A549 (cell line): Measurements from ENCODE around the gene TBX2. TPM values are rescaled to one million over a fixed set of nuclear protein-coding genes. Genes with fewer than 3 reads are reported as not detected.
A peak's percentile ranks its signal among the peaks of the same experiment; 100 is the strongest.

Experiments
- ATAC-seq, 2 experiments: fragments of 200-7000 bp in 1 of 2; fragments of >200 bp in 1 of 2; cut with Nextera tagmentation in 1 of 2; cut with Tn5 transposase in 1 of 2; 3 replicates each; pipeline versions ENCODE4 v1.8.0 to v1.9.1; 2018 to 2020; ENCODE audit warnings: mild to moderate bottlenecking in 1 of 2, moderate library complexity in 1 of 2
- CTCF ChIA-PET: fragments of 300-600 bp; sonication (Branson Sonifier 250); formaldehyde crosslinking; extraction: SDS; loops from one replicate; lab custom pipeline; 2021; ENCODE audit warnings: antibody characterized with exemption, inconsistent platforms; lab: Yijun Ruan, JAX
- POLR2A ChIA-PET: fragments of 350-600 bp; formaldehyde crosslinking; extraction: SDS; loops from one replicate; lab custom pipeline; 2021; ENCODE audit warnings: antibody characterized with exemption, inconsistent platforms; lab: Yijun Ruan, JAX
- DNase-seq, 2 experiments: peaks; one replicate each; pipeline versions ENCODE4 v3.0.0 to v3.0.0-alpha.2; 2011 to 2016; ENCODE audit warnings: low read depth in 1 of 2, low spot score in 1 of 2
- FAIRE-seq: peaks from 2 replicates; lab custom pipeline; 2011; peaks lifted over from hg19 to GRCh38; lab: Jason Lieb, UNC
- H3K27ac ChIP-seq, 2 experiments: fragments of >200 bp; sonication (Bioruptor Twin); formaldehyde crosslinking; 3 replicates each; pipeline ENCODE4 v1.5.1; 2016 to 2017
- H3K4me1 ChIP-seq: fragments of >200 bp; sonication (Bioruptor Twin); formaldehyde crosslinking; 3 replicates; pipeline ENCODE4 v1.6.1; 2016
- H3K4me2 ChIP-seq: fragments of >200 bp; sonication (Bioruptor Twin); formaldehyde crosslinking; 3 replicates; pipeline ENCODE4 v1.6.1; 2016
- H3K4me3 ChIP-seq: fragments of >200 bp; sonication (Bioruptor Twin); formaldehyde crosslinking; 3 replicates; pipeline ENCODE4 v1.5.1; 2016
- H3K9me3 ChIP-seq: fragments of >200 bp; sonication (Bioruptor Twin); formaldehyde crosslinking; 3 replicates; pipeline ENCODE4 v1.6.1; 2016
- ATOH8 ChIP-seq: fragments of 250-450 bp; sonication (Bioruptor Pico); IDR thresholded peaks from 2 replicates; pipeline ENCODE4 v1.5.0; 2020; ENCODE audit warnings: low read depth, mild to moderate bottlenecking, moderate library complexity
- CBX2 ChIP-seq: fragments of 200-600 bp; sonication (generic); IDR thresholded peaks from 2 replicates; pipeline ENCODE4 v1.6.1; 2016; ENCODE audit warnings: low read depth, mild to moderate bottlenecking, borderline replicate concordance
- CEBPB ChIP-seq, 2 experiments: fragments of >200 bp in 1 of 2; sonication (Bioruptor Twin) in 1 of 2; formaldehyde crosslinking in 1 of 2; IDR thresholded peaks; 2 replicates each; pipeline ENCODE4 v1.6.1; 2012 to 2016
- CTCF ChIP-seq: fragments of >200 bp; sonication (Bioruptor Twin); formaldehyde crosslinking; IDR thresholded peaks from 3 replicates; pipeline ENCODE4 v1.5.1; 2016
- EHMT2 ChIP-seq: fragments of 200-600 bp; sonication (generic); IDR thresholded peaks from 2 replicates; pipeline ENCODE4 v1.6.1; 2016; ENCODE audit warnings: antibody characterized with exemption, low read depth, mild to moderate bottlenecking, moderate library complexity
- EP300 ChIP-seq, 2 experiments: fragments of >200 bp; sonication (Bioruptor Twin); formaldehyde crosslinking; IDR thresholded peaks; 2 replicates in 1 of 2; 3 replicates in 1 of 2; pipeline ENCODE4 v1.6.1; 2016 to 2017
- HOXB5 ChIP-seq: fragments of 250-450 bp; sonication (Bioruptor Pico); IDR thresholded peaks from 2 replicates; pipeline ENCODE4 v1.5.0; 2020; ENCODE audit warnings: mild to moderate bottlenecking, moderate library complexity
- KDM1A ChIP-seq: fragments of 200-600 bp; sonication (generic); IDR thresholded peaks from 2 replicates; pipeline ENCODE4 v1.6.1; 2016; ENCODE audit warnings: low read depth, mild to moderate bottlenecking
- MAZ ChIP-seq: fragments of 150-350 bp; IDR thresholded peaks from 2 replicates; pipeline ENCODE4 v1.6.1; 2014; ENCODE audit warnings: antibody characterized with exemption, low read depth, low read length, borderline replicate concordance
- NPAS2 ChIP-seq: fragments of 250-450 bp; sonication (Bioruptor Pico); IDR thresholded peaks from 2 replicates; pipeline ENCODE4 v1.8.0; 2022; ENCODE audit warnings: mild to moderate bottlenecking, moderate library complexity, borderline replicate concordance
- PHF8 ChIP-seq: fragments of 200-600 bp; sonication (generic); IDR thresholded peaks from 2 replicates; pipeline ENCODE4 v1.6.1; 2016; ENCODE audit warnings: low read depth, mild to moderate bottlenecking, antibody characterized with exemption, moderate library complexity, borderline replicate concordance
- POLR2A ChIP-seq: IDR thresholded peaks from 2 replicates; pipeline ENCODE4 v1.6.1; 2012; ENCODE audit warnings: mild to moderate bottlenecking, low read length
- POLR2AphosphoS2 ChIP-seq: conservative IDR thresholded peaks from 2 replicates; pipeline ENCODE4 v1.6.1; 2012; ENCODE audit warnings: low read length, improper control_type of control experiment, inconsistent platforms
- RAD21 ChIP-seq, 2 experiments: fragments of >200 bp in 1 of 2; sonication (Bioruptor Twin) in 1 of 2; formaldehyde crosslinking in 1 of 2; IDR thresholded peaks in 1 of 2; conservative IDR thresholded peaks in 1 of 2; 2 replicates in 1 of 2; 3 replicates in 1 of 2; pipeline ENCODE4 v1.6.1; 2012 to 2018; ENCODE audit warnings: inconsistent platforms in 1 of 2
- RCOR1 ChIP-seq: fragments of 150-350 bp; IDR thresholded peaks from 2 replicates; pipeline ENCODE4 v1.6.1; 2014; ENCODE audit warnings: antibody characterized with exemption, low read length, low read depth
- RNF2 ChIP-seq: fragments of 200-600 bp; sonication (generic); IDR thresholded peaks from 2 replicates; pipeline ENCODE4 v1.6.1; 2016; ENCODE audit warnings: low read depth, mild to moderate bottlenecking, antibody characterized with exemption, moderate library complexity, borderline replicate concordance
- SMC3 ChIP-seq: fragments of >200 bp; sonication (Bioruptor Twin); formaldehyde crosslinking; IDR thresholded peaks from 3 replicates; pipeline ENCODE4 v1.6.1; 2018; ENCODE audit warnings: inconsistent platforms
- TFCP2L1 ChIP-seq: fragments of 250-450 bp; sonication (Bioruptor Pico); IDR thresholded peaks from 2 replicates; pipeline ENCODE4 v1.5.0; 2021; ENCODE audit warnings: mild to moderate bottlenecking
- TP53 ChIP-seq: fragments of 250-450 bp; sonication (Bioruptor Pico); IDR thresholded peaks from 2 replicates; pipeline ENCODE4 v1.5.0; 2021; ENCODE audit warnings: mild to moderate bottlenecking, moderate library complexity
- ZC3H11A ChIP-seq: fragments of 450-650 bp; IDR thresholded peaks from 2 replicates; pipeline ENCODE4 v1.6.1; 2014; ENCODE audit warnings: antibody characterized with exemption, mild to moderate bottlenecking
- ZNF302 ChIP-seq: fragments of 250-450 bp; sonication (Bioruptor Pico); IDR thresholded peaks from 2 replicates; pipeline ENCODE4 v1.9.0; 2021; ENCODE audit warnings: inconsistent platforms, mild to moderate bottlenecking, moderate library complexity
- ZSCAN20 ChIP-seq: fragments of 250-450 bp; sonication (Bioruptor Pico); IDR thresholded peaks from 2 replicates; pipeline ENCODE4 v1.8.0; 2022; ENCODE audit warnings: mild to moderate bottlenecking, moderate library complexity
- WGBS: methylation state at CpG from one replicate; pipeline ENCODE4 v1.1.6; 2017; ENCODE audit errors: missing lambda C conversion rate; 5-methylcytosine and 5-hydroxymethylcytosine counted together
- polyA plus RNA-seq, 4 experiments: library from polyadenylated mRNA; depleted of rRNA in 3 of 4; stranded (reverse); fragments of >200 nt; fragmentation: RNase III in 1 of 4; extraction: RNeasy Plus Mini Kit Qiagen cat#74134 plus additional on column Dnase treatment in 1 of 4; gene quantifications; 2 replicates in 3 of 4; 3 replicates in 1 of 4; pipeline ENCODE4 v1.2.3, GENCODE V29; 2011 to 2017

TBX2 gene
- polyA plus RNA-seq, 2 of the 4 experiments (the other 2 are of a cell fraction): 0.71 to 2.3 TPM

DNA sequence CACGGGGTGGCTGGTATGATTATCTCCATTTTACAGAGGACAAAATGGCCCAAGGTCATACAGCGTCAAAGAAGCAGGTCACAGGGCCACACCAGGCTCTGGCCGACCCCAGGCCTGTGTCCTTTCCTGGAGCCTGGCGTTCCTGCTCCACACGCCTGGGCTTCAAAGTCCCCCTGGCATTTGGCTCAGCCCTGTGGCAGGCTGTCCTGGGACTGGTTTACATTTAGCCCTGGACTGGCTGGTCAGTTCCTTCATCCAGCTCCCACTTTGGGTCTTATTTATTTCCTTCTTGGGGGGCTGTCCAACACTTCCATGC, 15.3 kb downstream of the TBX2 start:
- Histone ChIP-seq H3K4me2 (no peak overlapping the region), H3K27ac (no peak overlapping the region), H3K4me1 (peaks cover 16% of the 10 kb centered on the region), H3K9me3 (0 out of 3 replicates have a peak, but pooled peaks cover 8% of the 10 kb centered on the region), H3K4me3 (no peak overlapping the region)
- no peak for ATAC-seq
- CTCF ChIA-PET: interaction anchor here (0.9 to 19.8 kb wide), 13 partner anchors 11 to 694 kb away, joined by 3 to 357 read pairs (median 56); partner anchors contain the start of genes NACA2 and TBX2
- FAIRE-seq: no peak
- POLR2A ChIA-PET: no interaction called here
- 94% methylated on average over 5 of the region's 5 CpGs for WGBS
- TF ChIP-seq ZC3H11A: no peak
- TF ChIP-seq RNF2: no peak
- TF ChIP-seq EP300 (IDR thresholded peaks at IDR 0.05): no peak
- no peak for TF ChIP-seq TFCP2L1 (CRISPR knock-in tag)
- TF ChIP-seq CTCF: no peak
- no peak for TF ChIP-seq POLR2A
- no peak for TF ChIP-seq NPAS2 (CRISPR knock-in tag)
- TF ChIP-seq EHMT2: no peak
- TF ChIP-seq TP53 (CRISPR knock-in tag): no peak
- no peak for TF ChIP-seq ZSCAN20 (CRISPR knock-in tag)
- TF ChIP-seq ZNF302 (CRISPR knock-in tag): no peak
- TF ChIP-seq KDM1A: no peak
- TF ChIP-seq PHF8: no peak
- no peak for DNase-seq

DNA sequence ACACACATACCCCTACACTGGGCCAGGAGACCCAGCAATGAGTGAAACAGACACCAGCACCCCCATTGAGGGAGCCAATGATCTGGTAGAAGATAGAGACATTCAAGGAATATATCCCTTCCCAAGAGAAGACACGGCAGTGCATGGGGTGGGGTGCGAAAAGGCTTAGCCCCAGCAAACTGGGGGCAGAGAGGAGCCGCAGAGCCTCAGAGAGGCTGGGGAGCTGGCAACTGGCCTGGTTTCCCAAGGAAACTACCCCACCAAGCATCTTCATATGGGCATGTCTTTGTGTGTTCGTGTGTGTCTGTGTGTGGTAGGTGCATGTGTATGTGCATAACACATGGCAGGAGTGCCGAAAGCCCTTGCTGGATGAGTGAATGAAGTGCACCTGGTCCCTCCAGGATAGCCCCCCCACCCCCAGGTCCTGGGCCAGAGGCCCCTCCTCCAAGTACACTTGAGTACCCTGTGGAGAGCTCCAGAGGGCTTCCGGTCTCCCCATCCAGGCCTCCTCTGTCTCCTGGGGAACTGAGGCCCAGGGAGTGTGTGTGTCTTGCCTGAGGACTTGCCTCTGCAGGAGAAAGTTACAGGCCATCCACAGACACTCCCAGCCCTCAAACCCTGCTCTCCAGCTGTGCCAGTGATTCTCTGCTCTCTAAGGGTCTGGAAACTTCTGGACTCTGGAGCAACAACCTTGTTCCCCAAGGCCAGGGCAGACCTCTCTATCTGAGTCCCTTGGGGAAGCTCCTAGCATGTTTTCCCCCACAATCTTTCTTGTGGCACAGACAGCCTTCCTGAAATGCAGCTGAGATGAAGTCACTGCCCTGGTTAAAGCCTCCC, 15.9 kb downstream of the TBX2 start:
- Histone ChIP-seq H3K9me3 (0 out of 3 replicates have a peak, but pooled peaks cover 8% of the 10 kb centered on the region), H3K4me1 (peaks cover 14% of the 10 kb centered on the region; the same call in 2 of the 3 replicates), H3K4me3 (no peak overlapping the region), H3K4me2 (no peak overlapping the region), H3K27ac (peak overlapping the region; percentile 9 to 72; a peak in 5 of 6 replicates)
- 99% methylated on average over 6 of the region's 6 CpGs for whole genome bisulfite sequencing
- FAIRE-seq (no peak), ATAC-seq (no peak), DNase-seq (no peak)
- ChIA-PET CTCF (interaction anchor here (0.6 to 19.8 kb wide), 28 partner anchors 10 to 695 kb away, joined by 3 to 357 read pairs (median 4); partner anchors contain the start of genes NACA2 and TBX2), POLR2A (no interaction called here)
- TF ChIP-seq HOXB5 (CRISPR knock-in tag) (no peak), POLR2AphosphoS2 (no peak), ATOH8 (no peak), RCOR1 (no peak), RAD21 (conservative IDR thresholded peaks at IDR 0.05 in 1 of 2, IDR thresholded peaks at IDR 0.05 in 1 of 2) (no peak), CEBPB (IDR thresholded peaks at IDR 0.05) (no peak), MAZ (no peak), CBX2 (no peak), KDM1A (no peak), TP53 (CRISPR knock-in tag) (no peak), SMC3 (no peak)
